Peyer's patch (tissue), 4 donors: ENCODE measurements around the gene BTG4. TPM values are rescaled to one million over a fixed set of nuclear protein-coding genes. Genes with fewer than 3 reads are reported as not detected.

Source experiments
- DNase-seq, 3 donors: peaks; one replicate each; pipeline ENCODE4 v3.0.0-alpha.2; 2017 to 2019
- H3K27ac ChIP-seq, 4 donors: fragments of 200-600 bp; sonication (generic); one replicate each; pipeline ENCODE4 v1.5.1; 2016 to 2019
- H3K27me3 ChIP-seq, 2 donors: fragments of 200-600 bp; sonication (generic); one replicate each; pipeline ENCODE4 v1.5.1; 2019
- H3K36me3 ChIP-seq, 3 donors: fragments of 200-600 bp; sonication (generic); one replicate each; pipeline ENCODE4 v1.5.1; 2016 to 2019
- H3K4me1 ChIP-seq, 4 donors: fragments of 200-600 bp; sonication (generic); one replicate each; pipeline ENCODE4 v1.5.1; 2016 to 2019
- H3K4me3 ChIP-seq, 4 donors: fragments of 200-600 bp; sonication (generic); 1 replicate in 3 of 4; 2 replicates in 1 of 4; pipeline ENCODE4 v1.5.1; 2016 to 2019; ENCODE audit warnings: mild to moderate bottlenecking in 1 of 4
- H3K9me3 ChIP-seq, 4 donors: fragments of 200-600 bp; sonication (generic); one replicate each; pipeline ENCODE4 v1.5.1; 2016 to 2019; ENCODE audit warnings: mild to moderate bottlenecking in 1 of 4
- POLR2A ChIP-seq, 2 donors: fragments of 450-650 bp; IDR thresholded peaks; one replicate each; pipeline ENCODE4 v1.5.1; 2017; ENCODE audit warnings: antibody characterized with exemption in 2 of 2, mild to moderate bottlenecking in 2 of 2, moderate library complexity in 2 of 2
- total RNA-seq, 4 donors: library from RNA; depleted of rRNA; stranded (reverse); fragments of >200 nt; gene quantifications; one replicate each; pipeline ENCODE4 v1.1.0, GENCODE V29; 2016
- TF ChIP-seq, protein P1 (sequence below), 6 experiments: fragments of 450-650 bp in 4 of 6; fragments of 200-600 bp in 2 of 6; sonication (generic) in 1 of 6; IDR thresholded peaks; one replicate each; pipeline ENCODE4 v1.5.1; 2017 to 2019; ENCODE audit warnings: antibody characterized with exemption in 6 of 6, mild to moderate bottlenecking in 3 of 6, moderate library complexity in 1 of 6

The BTG4 gene
- total RNA-seq, 4 donors from 2014 or later: not detected

DNA sequence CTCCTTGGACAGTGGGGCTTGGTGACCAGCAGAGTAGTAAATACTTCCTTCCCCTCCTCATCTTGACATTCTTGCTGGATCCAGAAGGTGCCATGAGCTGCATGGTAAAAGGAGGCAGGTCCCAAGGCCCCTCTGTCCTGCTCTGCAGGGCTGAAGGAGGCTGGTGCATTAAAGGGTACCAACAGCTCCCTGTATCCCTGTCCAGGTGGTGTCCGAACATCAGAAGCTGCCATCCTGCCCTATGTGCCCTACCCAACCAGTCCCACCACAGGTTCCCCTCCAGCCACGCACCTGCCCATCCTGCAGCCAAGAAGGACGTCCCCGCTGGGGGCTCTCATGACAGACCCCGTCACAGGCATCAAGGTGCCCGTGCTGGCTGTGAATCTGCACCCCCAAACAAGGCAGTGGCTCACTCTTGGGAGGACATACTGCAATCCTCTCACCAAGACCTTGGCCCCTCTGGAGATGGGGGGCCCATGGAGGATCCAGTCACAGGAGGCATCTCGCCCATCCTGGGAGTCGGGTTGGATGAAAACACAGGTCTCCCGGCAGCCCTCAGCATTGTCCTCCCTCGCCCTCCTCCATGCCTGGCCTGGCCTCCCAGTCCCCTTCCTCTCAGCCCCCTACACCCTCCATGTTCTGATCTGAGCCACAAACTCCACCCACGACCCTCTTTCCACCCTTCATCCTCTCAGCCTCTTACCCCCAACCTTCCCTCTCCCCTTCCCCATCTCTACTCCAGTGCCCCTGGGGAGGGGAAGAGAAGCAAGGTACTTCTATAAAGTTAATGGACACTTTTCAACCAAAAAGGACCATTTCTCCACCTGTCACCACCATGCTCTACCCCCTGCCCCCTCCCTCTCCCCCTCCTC is 55.1 kb downstream of the BTG4 start:
- DNase-seq: no peak
- Histone ChIP-seq H3K4me3 (no peak overlapping the region), H3K9me3 (no peaks in the 10 kb centered on the region), H3K4me1 (no peaks in the 10 kb centered on the region), H3K36me3 (no peaks in the 10 kb centered on the region), H3K27ac (no peak overlapping the region), H3K27me3 (no peaks in the 10 kb centered on the region)
- TF ChIP-seq, protein P1, sequence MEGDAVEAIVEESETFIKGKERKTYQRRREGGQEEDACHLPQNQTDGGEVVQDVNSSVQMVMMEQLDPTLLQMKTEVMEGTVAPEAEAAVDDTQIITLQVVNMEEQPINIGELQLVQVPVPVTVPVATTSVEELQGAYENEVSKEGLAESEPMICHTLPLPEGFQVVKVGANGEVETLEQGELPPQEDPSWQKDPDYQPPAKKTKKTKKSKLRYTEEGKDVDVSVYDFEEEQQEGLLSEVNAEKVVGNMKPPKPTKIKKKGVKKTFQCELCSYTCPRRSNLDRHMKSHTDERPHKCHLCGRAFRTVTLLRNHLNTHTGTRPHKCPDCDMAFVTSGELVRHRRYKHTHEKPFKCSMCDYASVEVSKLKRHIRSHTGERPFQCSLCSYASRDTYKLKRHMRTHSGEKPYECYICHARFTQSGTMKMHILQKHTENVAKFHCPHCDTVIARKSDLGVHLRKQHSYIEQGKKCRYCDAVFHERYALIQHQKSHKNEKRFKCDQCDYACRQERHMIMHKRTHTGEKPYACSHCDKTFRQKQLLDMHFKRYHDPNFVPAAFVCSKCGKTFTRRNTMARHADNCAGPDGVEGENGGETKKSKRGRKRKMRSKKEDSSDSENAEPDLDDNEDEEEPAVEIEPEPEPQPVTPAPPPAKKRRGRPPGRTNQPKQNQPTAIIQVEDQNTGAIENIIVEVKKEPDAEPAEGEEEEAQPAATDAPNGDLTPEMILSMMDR (IDR thresholded peaks at IDR 0.05): no peak
- TF ChIP-seq POLR2A (IDR thresholded peaks at IDR 0.05): no peak

GRCh38 chr11:111456086-111456858 is 55.9 kb downstream of the BTG4 start:
- H3K9me3 ChIP-seq: no peaks in the 10 kb centered on the region
- H3K27ac ChIP-seq: no peak overlapping the region
- H3K4me1 ChIP-seq: no peaks in the 10 kb centered on the region
- H3K27me3 ChIP-seq: no peaks in the 10 kb centered on the region
- no peak overlapping the region for H3K4me3 ChIP-seq
- H3K36me3 ChIP-seq: no peaks in the 10 kb centered on the region
- no peak for TF ChIP-seq POLR2A (IDR thresholded peaks at IDR 0.05)
- TF ChIP-seq, protein P1 (IDR thresholded peaks at IDR 0.05): no peak
- no peak for DNase-seq

DNA sequence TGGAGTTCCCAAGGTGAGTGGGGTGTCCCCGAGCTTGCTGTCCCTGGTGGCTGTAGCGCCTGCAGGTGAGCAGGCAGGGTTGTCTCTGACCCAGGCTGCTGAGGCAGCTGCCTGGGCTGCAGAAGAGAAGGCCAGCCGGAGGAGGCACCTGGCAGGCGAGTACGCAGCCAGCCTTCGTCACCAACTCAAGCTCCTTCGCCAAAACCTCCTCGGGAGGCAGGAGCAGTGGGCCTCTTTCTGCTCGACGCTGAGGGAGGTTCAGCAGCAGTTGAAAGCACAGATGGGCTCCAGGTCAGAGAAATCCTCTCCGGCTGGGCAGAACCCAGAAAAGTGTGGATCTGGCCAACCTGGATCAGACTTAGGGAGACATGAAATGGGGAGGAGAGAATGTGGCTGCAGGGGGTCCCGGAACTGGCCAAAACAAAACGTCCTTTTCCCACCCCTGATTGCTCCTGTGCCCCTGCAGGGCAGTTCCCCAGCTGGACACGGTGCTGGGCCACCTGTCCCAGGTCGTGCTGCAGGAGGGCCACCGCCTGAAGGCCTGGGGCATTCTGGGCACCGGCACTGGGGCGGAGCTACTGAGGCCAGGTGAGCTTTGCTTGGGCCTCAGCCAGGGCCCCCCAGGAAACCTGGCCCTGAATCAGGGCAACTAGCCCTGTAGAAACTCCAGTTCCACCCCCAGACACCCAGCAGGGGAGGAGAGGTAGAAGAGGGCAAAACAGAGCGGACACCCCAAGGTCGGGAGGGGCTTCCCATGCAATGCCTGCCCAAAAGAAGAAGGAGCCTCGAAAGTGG is 56.7 kb downstream of the BTG4 start:
- H3K9me3 ChIP-seq: no peaks in the 10 kb centered on the region
- no peak overlapping the region for H3K27ac ChIP-seq
- H3K27me3 ChIP-seq: no peaks in the 10 kb centered on the region
- no peak overlapping the region for H3K4me3 ChIP-seq
- TF ChIP-seq, protein P1 (IDR thresholded peaks at IDR 0.05): no peak
- no peak for TF ChIP-seq POLR2A (IDR thresholded peaks at IDR 0.05)
- DNase-seq: no peak
- no peaks in the 10 kb centered on the region for H3K36me3 ChIP-seq
- H3K4me1 ChIP-seq: no peaks in the 10 kb centered on the region

DNA sequence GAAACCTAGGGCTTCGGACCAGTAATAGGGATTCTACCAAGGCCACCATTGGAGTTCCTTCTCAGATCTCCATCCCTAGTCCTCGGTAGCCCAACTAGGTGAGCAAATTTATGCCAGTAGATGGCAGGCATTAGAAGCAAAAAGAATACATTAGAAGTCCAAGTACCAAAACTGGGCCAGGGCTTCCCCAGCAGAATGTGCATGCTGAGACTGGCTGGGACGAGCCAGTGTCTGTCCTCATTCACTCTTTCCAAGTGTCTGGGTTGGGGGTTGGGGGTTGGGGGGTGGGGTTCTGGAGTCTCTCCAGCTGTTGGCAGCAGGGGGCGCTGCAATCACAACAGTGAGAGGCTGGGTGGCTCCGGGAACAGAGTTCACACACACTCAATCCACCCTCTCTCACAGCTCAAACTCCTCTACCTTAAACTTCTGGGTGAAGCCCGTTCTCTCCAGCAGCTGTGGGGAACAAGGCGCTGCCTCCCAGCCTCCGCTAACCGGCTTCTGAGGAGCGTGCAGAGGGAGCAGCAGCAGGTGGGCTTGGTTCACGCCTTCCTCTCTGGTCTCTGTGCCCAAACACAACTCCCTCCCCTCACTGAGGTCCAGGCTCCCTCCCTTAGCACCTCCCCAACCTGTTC is 57.5 kb downstream of the BTG4 start:
- no peak overlapping the region for H3K27ac ChIP-seq
- no peaks in the 10 kb centered on the region for H3K27me3 ChIP-seq
- no peak for DNase-seq
- TF ChIP-seq, protein P1 (IDR thresholded peaks at IDR 0.05): peak in 1 of 6 experiments; percentile 17
- no peak for TF ChIP-seq POLR2A (IDR thresholded peaks at IDR 0.05)
- H3K4me1 ChIP-seq: no peaks in the 10 kb centered on the region
- H3K36me3 ChIP-seq: no peaks in the 10 kb centered on the region
- no peaks in the 10 kb centered on the region for H3K9me3 ChIP-seq
- no peak overlapping the region for H3K4me3 ChIP-seq
